Body of pancreas (tissue), 4 donors: Measurements from ENCODE around the gene OR51A2.

Experiments used
- CTCF ChIP-seq, 7 experiments: fragments of 450-650 bp in 4 of 7; fragments of 200-600 bp in 3 of 7; sonication (generic) in 3 of 7; IDR thresholded peaks; one replicate each; pipeline ENCODE4 v1.5.1; 2016 to 2019; ENCODE audit warnings: antibody characterized with exemption in 7 of 7
- POLR2A ChIP-seq, 3 donors: fragments of 450-650 bp; IDR thresholded peaks; one replicate each; pipeline ENCODE4 v1.6.1; 2016; ENCODE audit warnings: antibody characterized with exemption in 3 of 3, mild to moderate bottlenecking in 2 of 3

GRCh38 chr11:4962816-4963215 is 7.3 kb upstream of the OR51A2 start:
- TF ChIP-seq CTCF (IDR thresholded peaks at IDR 0.05) (no peak), POLR2A (IDR thresholded peaks at IDR 0.05) (no peak)
